ENCODE measurements around the gene CCBE1. TPM values are rescaled to one million over a fixed set of nuclear protein-coding genes. Genes with fewer than 3 reads are reported as not detected.
"Not testable (repeated sequence)": the region's sequence is repeated elsewhere in the genome, so short reads cannot be mapped to it uniquely, and the experiment has no call there.

Gene CCBE1
- total RNA-seq, 1 donor from 2014 or later: under 0.01 TPM

GRCh38 chr18:59684777-59685176 lies 12.4 kb downstream of the CCBE1 start:
- no peak for DNase-seq (ENCODE audit: low read depth in 2 of 2)

GRCh38 chr18:59681521-59682004 lies 15.7 kb downstream of the CCBE1 start:
- no peak for DNase-seq (ENCODE audit: low read depth in 2 of 2)

GRCh38 chr18:59681051-59681450 lies 16.2 kb downstream of the CCBE1 start:
- no peak for DNase-seq (ENCODE audit: low read depth in 2 of 2)

GRCh38 chr18:59675346-59675745 lies 21.9 kb downstream of the CCBE1 start:
- DNase-seq (ENCODE audit: low read depth in 2 of 2): no peak

- no peak for DNase-seq (ENCODE audit: low read depth in 2 of 2)
Observed at GRCh38 chr18:59674903-59675270, 22.3 kb downstream of the CCBE1 start.

- DNase-seq (ENCODE audit: low read depth in 2 of 2): no peak
Observed at GRCh38 chr18:59674186-59674902, 22.9 kb downstream of the CCBE1 start.

GRCh38 chr18:59672235-59672711 lies 24.9 kb downstream of the CCBE1 start:
- no peak for DNase-seq (ENCODE audit: low read depth in 2 of 2)

GRCh38 chr18:59671551-59671950 lies 25.7 kb downstream of the CCBE1 start:
- DNase-seq (ENCODE audit: low read depth in 2 of 2): no peak

- DNase-seq (ENCODE audit: low read depth in 2 of 2): no peak
Observed at GRCh38 chr18:59669872-59670657, 27.2 kb downstream of the CCBE1 start.

GRCh38 chr18:59667488-59667887 lies 29.7 kb downstream of the CCBE1 start:
- DNase-seq (ENCODE audit: low read depth in 2 of 2): no peak

- DNase-seq (ENCODE audit: low read depth in 2 of 2): not testable (repeated sequence)
Observed at GRCh38 chr18:59666007-59666402, 31.2 kb downstream of the CCBE1 start.

- DNase-seq (ENCODE audit: low read depth in 2 of 2): no peak
Observed at GRCh38 chr18:59665057-59666006, 31.9 kb downstream of the CCBE1 start.

- DNase-seq (ENCODE audit: low read depth in 2 of 2): no peak
Observed at GRCh38 chr18:59664329-59664728, 32.9 kb downstream of the CCBE1 start.

- no peak for DNase-seq (ENCODE audit: low read depth in 2 of 2)
Observed at GRCh38 chr18:59663096-59663495, 34.1 kb downstream of the CCBE1 start.

- DNase-seq (ENCODE audit: low read depth in 2 of 2): no peak
Observed at GRCh38 chr18:59661891-59662701, 35.1 kb downstream of the CCBE1 start.

- no peak for DNase-seq (ENCODE audit: low read depth in 2 of 2)
Observed at GRCh38 chr18:59660786-59661743, 36.2 kb downstream of the CCBE1 start.

- no peak for DNase-seq (ENCODE audit: low read depth in 2 of 2)
Observed at GRCh38 chr18:59660366-59660765, 36.9 kb downstream of the CCBE1 start.

GRCh38 chr18:59659508-59660170 lies 37.6 kb downstream of the CCBE1 start:
- DNase-seq (ENCODE audit: low read depth in 2 of 2): no peak

GRCh38 chr18:59658941-59659340 lies 38.3 kb downstream of the CCBE1 start:
- DNase-seq (ENCODE audit: low read depth in 2 of 2): no peak
